Right renal cortex interstitium (tissue), 3 donors: ENCODE measurements around the gene ZNF320. TPM values are rescaled to one million over a fixed set of nuclear protein-coding genes. Genes with fewer than 3 reads are reported as not detected.
"Not testable (repeated sequence)": the region's sequence is repeated elsewhere in the genome, so short reads cannot be mapped to it uniquely, and the experiment has no call there.

Source experiments
- DNase-seq, 3 donors: peaks; one replicate each; pipeline ENCODE4 v3.0.0-alpha.2; 2013; ENCODE audit warnings: low read depth in 3 of 3, low spot score in 2 of 3
- polyA plus RNA-seq, 3 donors: library from polyadenylated mRNA; unstranded; fragments of 120-200 nt; gene quantifications; one replicate each; pipeline ENCODE4 v1.2.1, GENCODE V29; 2013; ENCODE audit not compliant: insufficient read length in 3 of 3

ZNF320 gene
- polyA plus RNA-seq, 3 donors: 15.7 to 20.1 (median 18.0) TPM

DNA sequence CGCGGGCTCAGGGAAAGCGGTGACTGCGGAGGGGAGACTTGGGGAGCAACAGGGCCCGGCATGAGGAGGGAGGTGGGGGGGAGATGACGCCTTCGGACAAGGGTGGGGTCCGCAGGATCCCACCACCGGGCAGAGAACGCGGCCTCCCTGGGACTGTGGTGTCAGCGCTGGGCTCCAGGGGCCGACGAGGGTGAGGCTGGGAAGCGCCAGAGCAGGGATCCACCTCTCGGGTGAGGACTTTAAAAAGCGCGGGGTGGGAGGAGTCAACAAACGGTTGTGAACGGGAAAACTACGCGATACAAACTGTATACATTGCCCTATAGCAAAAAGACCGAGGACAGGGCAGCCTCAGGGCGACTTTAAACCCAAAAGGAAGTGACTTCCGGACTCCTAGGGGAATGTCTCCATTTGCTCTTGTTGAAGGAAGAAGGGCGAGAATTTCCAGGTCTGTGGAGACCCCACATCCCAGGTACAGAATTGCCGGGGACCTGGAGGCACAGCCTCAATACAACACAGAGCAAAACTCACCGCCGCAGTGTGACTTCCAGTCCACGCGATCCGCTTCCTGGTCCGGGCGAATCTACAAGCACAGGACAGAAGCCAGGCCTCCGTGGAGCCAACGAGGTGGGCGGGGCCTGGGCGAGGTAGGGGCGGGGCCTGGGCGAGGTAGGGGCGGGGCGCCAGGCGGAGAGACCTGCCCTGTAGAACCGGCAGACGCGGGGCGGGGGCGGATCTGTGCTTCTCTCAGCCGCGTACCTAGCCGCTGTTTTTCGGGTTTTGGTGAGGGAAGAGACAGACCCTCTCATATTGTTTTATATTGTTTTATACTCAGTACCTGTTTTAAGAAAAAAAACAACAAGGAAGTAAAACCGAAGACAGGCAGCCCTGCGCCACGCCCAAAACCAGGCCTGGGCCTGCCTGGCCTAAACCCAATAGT is 25.7 kb upstream of the ZNF320 start, which contains the start of gene ZNF888:
TSS of gene ZNF888 (minus strand) at position 588 of the 937 bp plus-strand sequence. CDS start 5,555 bp downstream, outside the sequence.
- no peak for DNase-seq

- DNase-seq: no peak
Measured at GRCh38 chr19:52917531-52917930, 20.1 kb upstream of the ZNF320 start.

- no peak for DNase-seq
Measured at GRCh38 chr19:52910648-52911047, 13.2 kb upstream of the ZNF320 start.

DNA sequence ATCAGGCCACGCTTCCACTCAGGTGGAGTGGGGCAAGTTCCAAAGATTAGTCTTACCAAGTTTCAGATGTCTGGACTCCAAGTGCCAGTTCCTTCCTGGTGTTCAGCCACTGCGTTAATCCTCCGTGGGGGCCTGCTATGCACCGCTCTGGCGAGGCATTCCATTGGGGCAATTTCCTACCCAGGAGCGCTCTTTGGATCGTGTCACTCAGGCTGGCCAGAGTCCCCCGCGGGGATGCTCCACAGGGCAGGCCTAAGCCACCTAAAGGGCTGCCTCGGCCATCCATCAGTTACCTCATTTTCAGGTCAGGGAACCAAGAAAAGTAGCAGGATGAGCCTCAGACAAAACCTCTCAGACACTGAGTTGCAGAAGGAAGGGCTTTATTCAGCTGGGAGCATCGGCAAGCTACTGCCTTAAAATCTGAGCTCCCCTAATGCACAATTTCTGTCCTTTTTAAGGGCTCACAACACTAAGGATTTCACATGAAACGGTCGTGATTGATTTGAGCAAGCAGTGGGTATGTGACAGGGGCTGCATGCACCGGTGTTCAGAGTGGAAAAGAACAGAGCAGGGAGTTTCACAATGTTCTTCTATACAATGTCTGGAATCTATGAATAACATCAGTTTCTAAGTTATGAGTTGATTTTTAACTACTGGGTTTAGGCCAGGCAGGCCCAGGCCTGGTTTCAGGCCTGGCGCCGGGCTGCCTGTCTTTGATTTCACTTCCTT is 6.8 kb upstream of the ZNF320 start:
- DNase-seq: not testable (repeated sequence)

- no peak for DNase-seq
Measured at GRCh38 chr19:52901842-52902241, 4.4 kb upstream of the ZNF320 start.

GRCh38 chr19:52898596-52898995 is 1.2 kb upstream of the ZNF320 start:
- DNase-seq: not testable (repeated sequence)

DNA sequence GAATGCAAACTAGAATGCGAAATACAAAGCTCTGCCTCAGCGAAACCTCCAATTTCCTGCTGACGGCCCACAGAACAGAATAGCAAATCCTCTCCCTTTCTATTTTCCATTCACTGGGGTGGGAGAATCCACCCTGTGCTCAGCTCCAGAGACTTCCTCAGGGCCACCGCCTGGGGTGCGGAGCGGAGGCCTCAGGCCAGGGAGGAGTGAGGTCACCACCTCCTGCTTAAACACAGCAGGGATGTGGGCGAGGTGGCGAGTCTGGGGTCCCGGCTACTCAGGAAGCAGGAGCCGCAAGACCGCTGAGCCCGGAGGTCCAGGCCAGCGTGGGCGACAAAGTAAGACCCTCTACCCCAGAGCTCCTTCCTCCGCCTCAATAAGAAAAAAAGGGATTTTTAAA is 666 bp upstream of the ZNF320 start:
- DNase-seq: no peak

DNA sequence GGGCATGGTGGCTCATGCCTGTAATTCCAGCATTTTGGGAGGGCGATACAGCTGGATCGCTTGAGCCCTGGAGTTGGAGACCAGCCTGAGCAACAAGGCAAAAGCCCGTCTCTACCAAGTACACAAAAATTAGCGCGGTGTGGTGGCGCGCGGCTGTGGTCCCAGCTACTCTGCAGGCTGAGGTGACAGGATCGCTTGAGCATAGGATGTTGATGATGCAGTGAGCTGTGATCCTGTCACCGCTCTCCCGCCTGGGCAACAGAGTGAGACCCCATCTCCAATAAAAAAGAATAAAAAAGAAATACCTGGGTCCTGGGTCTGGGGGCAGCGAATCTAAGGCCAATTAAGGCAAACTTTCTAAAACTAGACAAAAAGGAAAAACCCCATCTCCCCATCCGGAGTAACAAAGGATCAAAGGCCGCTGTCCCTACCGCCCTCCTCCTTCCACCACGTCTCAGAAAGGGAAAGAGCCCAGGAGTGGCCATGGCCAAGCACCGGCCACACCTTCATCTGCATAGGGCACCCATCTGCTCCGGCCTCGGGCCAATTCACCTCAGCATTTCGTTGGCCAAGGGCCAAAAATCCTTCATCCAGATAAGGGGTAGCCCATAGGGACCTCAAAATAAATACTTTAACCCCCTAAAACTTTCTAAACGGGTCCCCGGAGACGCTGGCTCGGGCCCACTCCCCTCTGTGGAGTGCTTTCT is 851 bp downstream of the ZNF320 start:
- DNase-seq: peak in 2 of 3 donors; percentile 4 to 21

GRCh38 chr19:52891336-52891735 is 6.1 kb downstream of the ZNF320 start:
- no peak for DNase-seq

DNA sequence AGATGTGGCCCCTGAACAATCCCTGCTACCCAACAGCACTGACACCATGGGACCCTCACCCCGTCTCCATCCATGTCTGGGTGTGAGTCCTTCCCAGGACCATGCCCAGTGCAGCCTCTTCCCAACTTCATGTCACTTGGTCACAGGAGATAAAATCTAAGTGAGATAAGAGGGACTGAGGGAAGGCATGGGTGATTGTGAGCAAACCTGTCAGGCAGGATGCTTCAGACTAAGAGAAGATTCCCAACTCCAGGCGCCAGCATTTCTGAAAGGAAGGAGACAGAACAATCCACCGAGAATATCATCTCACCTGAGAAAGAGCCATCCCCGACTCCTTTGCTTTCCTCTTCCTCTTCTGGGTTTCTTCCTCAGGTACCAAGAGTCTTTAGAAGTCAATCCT is 7.5 kb downstream of the ZNF320 start:
- DNase-seq: no peak

GRCh38 chr19:52889076-52889475 is 8.4 kb downstream of the ZNF320 start:
- DNase-seq: no peak

- no peak for DNase-seq
Measured at GRCh38 chr19:52880895-52881389, 16.5 kb downstream of the ZNF320 start.

DNA sequence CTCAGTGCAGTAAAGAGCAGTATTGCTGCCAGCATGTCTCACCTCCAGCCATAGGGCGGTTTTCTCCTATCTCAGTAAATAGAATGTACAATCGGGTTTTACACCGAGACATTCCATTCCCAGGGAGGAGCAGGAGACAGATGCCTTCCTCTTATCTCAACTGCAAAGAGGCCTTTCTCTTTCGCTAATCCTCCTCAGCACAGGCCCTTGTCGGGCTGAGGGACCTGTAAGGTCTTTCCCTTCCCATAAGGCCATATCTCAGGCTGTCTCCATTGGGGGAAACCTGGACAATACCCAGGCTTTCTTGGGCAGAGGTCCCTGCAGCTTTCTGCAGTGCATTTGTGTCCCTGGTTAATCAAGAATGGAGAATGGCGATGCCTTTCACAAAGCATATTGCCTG is 24.4 kb downstream of the ZNF320 start:
- not testable (repeated sequence) for DNase-seq

GRCh38 chr19:52871466-52871865 is 26.0 kb downstream of the ZNF320 start:
- no peak for DNase-seq

DNA sequence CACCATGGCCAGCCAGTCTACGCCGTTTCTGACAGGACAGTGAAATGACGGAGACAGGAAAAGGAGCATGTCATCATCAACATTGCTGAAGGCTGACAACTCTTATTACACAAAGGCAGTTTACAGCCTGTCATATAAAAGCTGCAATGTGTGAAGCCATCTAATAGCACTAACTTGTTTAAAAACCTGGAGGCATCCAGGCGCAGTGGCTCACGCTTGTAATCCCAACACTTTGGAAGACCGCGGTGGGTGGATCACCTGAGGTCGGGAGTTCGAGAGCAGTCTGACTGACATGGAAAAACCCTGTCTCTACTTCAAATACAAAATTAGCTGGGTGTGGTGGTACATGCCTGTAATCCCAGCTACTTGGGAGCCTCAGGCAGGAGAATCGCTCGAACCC is 29.4 kb downstream of the ZNF320 start:
- not testable (repeated sequence) for DNase-seq

- DNase-seq: peak in 2 of 3 donors; percentile 25 to 47
Measured at GRCh38 chr19:52857378-52858191, 39.9 kb downstream of the ZNF320 start, which contains the start of gene ZNF468. Gene ZNF468, minus strand, starts transcription at chr19:52857619. Its CDS starts 3,347 bp downstream, at chr19:52854272.

- not testable (repeated sequence) for DNase-seq
Measured at GRCh38 chr19:52856540-52857377, 40.7 kb downstream of the ZNF320 start.
